HCEC 1CT (cell line): ENCODE results near the gene AHSA1.
A peak's percentile ranks its signal among the peaks of the same experiment; 100 is the strongest.
"Not testable (repeated sequence)": the region's sequence is repeated elsewhere in the genome, so short reads cannot be mapped to it uniquely, and the experiment has no call there.

ENCODE experiments used
- DNase-seq: peaks from one replicate; pipeline ENCODE4 v3.0.0-alpha.2; 2017

The AHSA1 gene

GRCh38 chr14:77457522-77458248, at the start of gene AHSA1, which contains the start of gene VIPAS39:
Gene AHSA1 (plus strand): TSS chr14:77458093. CDS start chr14:77458190, 97 bp downstream.
Gene VIPAS39 (minus strand): TSS chr14:77457601. CDS start chr14:77454102, 3,499 bp downstream.
- DNase-seq: peak; percentile 99

GRCh38 chr14:77409131-77409533, 48.8 kb upstream of the AHSA1 start:
- no peak for DNase-seq

- DNase-seq: not testable (repeated sequence)
These were observed 42.4 kb upstream of the AHSA1 start for GRCh38 chr14:77415403-77416030.

DNA sequence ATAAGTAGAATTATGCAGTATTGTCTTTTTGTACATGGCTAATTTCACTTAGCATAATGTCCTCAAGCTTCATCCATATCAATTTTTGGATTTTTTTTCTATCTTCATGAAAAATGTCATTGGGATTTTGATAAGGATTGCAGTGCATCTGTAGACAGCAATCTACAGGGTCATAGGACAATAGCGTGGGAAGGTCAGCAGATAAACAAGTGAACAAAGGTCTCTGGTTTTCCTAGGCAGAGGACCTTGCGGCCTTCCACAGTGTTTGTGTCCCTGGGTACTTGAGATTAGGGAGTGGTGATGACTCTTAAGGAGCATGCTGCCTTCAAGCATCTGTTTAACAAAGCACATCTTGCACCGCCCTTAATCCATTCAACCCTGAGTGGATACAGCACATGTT, 41.8 kb upstream of the AHSA1 start:
- not testable (repeated sequence) for DNase-seq

DNA sequence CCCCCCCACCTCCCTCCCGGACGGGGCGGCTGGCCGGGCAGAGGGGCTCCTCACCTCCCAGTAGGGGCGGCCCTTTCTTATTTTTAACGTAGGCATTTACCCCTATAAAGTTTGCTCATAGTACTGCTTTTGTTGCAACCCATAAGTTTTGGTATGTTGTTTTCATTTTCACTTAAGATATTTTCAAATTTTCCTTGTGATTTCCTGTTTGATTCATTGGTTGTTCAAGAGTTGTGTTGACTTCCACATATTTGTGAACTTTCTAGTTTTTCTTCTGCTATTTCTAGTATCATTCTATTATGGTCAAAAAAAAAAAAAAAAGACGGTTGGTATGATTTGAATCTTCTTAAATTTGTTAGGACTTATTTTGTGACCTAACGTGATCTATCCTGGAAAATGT, 41.1 kb upstream of the AHSA1 start:
- no peak for DNase-seq

DNA sequence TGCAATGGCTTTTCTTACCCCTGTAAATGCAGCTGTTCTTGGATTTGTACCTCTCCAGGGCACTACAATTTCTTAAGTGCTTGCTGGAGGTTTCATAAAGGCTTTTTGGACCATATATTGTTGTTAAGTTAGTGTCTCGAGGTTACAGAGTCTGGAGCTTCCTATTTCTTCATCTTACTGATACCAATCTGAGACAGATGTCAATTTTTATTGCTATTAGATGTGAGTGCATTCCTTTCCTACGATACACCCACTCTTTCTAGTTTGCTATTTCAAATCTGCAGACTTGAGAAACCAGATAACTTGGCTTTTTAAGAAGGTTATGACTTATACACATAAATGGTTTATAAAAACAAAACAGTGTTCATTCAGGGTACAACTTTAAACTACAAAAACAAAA, 36.7 kb upstream of the AHSA1 start:
- DNase-seq: peak; percentile 51

DNA sequence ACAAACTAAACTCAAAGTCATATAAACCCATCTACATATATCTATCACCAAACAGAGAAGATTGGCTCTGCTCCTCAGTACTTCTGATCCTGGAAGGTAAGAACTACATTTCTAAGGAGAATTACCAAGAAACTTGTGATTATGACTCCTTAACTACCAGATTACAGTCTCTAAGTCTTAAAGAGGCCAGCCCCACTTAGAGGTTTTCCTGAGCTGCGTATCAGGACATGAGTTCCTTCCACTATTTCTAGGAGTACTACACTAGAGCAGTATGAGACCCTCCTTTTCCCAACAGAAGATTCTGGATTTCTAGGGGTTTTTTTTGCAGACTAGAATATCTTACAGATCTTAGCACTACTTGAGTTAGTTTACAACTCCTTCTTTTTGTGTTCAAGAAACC, 34.5 kb upstream of the AHSA1 start, which contains the start of gene NOXRED1:
Gene NOXRED1, minus strand, starts transcription at position 101 of the 400 bp plus-strand sequence. CDS start 634 bp downstream, outside the sequence.
- DNase-seq: no peak

DNA sequence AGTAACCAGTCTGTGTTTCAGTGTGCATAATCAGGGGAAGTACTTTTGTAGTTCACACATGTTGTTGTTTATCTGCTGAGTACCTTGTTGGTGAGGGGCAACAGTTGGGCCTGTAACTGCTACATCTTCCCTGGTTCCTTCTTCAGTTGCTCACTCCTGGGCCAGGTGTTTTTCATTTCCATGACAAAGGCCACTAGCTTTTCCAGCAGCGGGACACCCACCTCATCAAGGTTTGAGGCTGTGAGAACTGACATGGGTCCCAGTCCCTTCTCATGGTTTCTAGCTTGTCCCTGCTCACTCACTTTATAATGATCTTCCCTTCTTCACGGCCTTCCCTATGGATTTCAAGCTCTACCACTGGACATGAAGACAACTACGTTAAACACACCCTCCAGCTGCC, 33.0 kb upstream of the AHSA1 start:
- DNase-seq: no peak

GRCh38 chr14:77426396-77426795, 31.5 kb upstream of the AHSA1 start:
- no peak for DNase-seq

- DNase-seq: peak; percentile 13
These were observed 21.9 kb upstream of the AHSA1 start for GRCh38 chr14:77436042-77436441.

- no peak for DNase-seq
These were observed 19.3 kb upstream of the AHSA1 start for GRCh38 chr14:77438596-77438995.

DNA sequence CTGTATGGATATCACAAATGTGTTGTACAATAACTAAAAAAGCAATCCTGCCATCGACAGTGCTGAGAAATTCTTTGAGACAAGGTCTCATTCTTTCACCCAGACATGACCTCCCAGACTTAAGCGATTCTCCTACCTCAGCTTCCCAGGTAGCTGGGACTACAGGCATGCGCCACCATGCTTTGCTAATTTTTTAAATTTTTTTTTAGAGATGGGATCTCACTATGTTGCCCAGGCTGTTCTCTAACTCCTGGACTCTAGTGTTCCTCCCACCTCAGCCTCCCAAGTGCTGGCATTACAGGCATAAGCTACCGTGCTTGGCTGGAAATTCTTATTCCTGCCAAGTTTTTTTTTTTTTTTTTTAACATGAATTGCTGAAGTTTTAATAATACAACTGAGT, 18.0 kb upstream of the AHSA1 start:
- DNase-seq: no peak

GRCh38 chr14:77442196-77442595, 15.7 kb upstream of the AHSA1 start:
- no peak for DNase-seq

DNA sequence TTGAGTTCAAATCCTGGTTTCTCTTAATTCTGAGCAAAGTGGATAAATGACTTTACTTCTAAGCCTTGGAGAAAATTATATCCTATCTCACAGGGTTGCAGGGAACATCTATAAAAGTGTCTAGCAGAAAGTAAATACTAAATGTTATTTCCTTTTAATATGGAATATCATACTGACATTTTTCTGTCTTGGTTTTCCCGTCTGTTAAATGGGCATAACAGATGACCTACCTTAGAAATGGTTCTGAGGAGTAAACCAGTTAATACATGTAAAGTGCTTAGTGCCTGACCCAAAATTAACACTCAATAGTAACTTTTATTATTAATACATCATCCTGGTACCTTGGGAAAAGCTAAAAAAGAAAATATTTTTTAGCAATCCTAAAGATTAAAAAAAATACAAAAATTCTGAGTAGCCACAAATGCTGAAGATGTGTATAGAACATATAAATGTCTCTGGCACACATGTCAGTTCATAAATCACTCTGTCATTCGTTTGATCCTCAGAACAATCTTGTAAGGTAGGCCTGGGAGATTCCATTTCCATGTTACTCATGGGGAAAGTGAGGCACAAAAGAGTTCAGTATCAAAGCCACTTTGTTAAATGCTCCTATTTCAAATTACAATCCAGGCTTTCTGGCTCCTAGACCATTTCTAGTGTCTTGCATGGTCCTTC, 1.8 kb upstream of the AHSA1 start:
- no peak for DNase-seq

GRCh38 chr14:77457115-77457521, 775 bp upstream of the AHSA1 start:
- peak; percentile 15 for DNase-seq

DNA sequence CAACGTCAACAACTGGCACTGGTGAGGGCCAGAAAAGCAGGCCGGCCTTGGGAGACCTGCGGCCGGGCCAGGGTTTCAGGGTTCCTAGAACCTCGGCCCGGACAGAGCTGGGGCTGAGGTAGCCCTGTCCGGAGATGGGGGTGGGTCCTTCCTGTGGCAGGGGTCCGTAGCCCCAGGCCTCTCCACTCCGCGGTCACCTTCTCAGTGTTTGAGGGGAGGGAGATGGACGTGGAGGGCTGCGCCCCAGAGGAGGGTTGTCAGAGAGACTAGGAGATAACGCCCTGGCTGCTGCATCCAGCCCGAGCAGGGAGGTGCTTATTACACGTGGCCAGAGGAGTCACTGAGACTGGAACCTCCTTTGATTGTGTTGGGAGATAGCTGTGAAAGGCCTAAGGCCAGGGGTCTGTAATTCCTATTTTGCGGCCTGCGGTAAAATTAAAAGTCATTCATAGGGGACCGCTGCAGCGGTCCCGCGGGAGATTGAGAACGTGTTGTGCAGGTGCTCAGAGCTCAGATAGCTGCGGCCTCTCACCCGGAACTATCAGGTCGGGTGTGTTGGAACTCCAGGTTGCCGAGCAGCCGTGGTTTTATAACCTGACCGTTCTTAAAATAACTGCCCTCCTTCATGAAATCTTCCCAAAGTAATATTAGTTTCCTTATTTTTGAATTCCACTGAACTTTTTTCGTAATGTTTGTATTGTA, 507 bp downstream of the AHSA1 start:
- DNase-seq: peak; percentile 26

DNA sequence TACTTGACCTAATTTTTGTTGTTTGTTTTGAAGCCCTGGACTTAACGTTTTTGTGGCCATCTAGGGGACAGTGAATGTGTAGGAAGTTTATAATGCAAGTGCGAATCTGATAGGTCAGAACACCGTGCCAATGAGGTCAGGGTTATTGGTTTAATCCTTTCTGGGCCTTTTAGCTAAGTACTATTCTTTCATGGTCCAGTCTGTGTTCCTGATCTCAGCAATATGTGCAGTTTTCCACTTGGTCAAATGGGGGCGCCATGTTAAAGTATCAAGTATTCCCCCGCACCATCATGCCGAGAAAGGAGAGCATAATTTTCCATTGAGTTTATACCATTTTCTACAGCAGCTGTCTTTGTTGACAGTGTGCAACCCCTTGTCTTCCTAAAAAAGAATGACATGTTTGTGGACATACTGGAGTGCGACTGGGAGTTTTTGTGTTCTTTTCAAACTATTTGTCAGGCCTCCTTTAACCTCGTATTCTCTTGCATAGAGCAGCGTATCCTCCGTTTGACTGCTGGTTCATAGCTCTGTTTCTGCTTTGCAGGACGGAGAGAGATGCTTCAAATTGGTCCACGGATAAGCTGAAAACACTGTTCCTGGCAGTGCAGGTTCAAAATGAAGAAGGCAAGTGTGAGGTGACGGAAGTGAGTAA, 1.3 kb downstream of the AHSA1 start:
- peak; percentile 63 for DNase-seq

DNA sequence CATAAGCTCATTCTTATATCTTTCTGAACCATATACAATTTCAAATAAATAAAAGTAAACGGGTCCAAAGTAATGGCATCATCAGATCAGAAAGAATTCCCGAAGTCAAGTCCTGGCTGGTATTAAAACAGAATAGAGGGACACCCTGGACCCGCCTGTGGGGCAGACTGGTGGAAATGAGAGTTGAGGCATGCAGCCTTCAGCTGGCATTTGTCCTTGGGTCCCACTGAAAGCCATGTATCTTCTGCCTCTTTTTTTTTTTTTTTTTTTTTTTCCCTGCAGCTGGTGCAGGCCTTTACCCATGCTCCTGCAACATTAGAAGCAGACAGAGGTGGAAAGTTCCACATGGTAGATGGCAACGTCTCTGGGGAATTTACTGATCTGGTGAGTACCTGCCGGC, 9.9 kb downstream of the AHSA1 start:
- no peak for DNase-seq

- DNase-seq: no peak
These were observed 11.2 kb downstream of the AHSA1 start for GRCh38 chr14:77469067-77469505.

DNA sequence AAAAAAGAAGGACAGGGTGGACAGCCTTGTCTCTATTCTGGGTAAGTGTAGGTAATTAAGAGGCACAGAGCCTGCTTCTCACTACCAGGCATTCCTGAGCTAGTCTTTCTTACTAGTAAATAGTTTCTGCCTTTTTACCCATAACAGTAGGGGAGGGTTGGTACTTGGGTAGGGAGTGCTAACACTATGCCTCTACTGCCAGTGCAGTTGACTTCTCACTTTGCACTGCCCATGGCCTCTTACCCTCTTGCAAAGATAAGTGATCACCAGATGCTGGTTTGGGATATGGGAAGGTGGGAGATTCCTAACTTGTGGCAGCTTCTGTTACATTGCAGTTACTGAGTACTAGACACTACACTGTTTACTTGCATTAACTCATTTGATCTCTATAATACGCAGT, 11.6 kb downstream of the AHSA1 start:
- no peak for DNase-seq

DNA sequence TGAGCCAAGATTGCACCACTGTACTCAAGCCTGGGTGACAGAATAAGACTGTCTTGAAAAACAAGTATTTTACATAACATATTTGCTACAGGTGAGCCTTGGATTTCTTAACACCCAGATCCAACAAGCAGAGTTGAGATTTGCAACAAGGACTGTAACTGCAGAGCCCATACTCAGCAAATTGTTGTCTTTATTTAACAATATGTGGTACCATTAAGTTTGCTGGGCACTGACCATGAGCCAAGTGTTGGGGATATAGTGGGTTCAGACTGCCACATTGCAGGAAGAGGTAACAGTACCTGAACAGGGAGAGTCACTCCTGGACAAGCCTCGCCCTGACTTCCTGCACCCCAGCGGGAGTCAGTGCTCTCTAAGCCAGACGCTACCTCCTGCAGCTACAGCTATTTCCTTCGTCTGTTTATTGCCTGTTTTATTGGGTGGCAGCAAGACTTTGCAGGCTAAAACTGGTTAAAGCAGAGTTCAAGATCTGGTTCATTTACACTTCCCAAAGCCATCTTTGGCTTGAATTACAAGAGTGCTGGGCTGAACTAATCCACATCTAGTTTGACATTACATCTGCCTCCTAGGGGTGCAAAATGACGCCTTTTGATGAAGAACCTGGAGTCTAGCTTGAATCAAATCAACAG, 12.5 kb downstream of the AHSA1 start:
- DNase-seq: no peak

DNA sequence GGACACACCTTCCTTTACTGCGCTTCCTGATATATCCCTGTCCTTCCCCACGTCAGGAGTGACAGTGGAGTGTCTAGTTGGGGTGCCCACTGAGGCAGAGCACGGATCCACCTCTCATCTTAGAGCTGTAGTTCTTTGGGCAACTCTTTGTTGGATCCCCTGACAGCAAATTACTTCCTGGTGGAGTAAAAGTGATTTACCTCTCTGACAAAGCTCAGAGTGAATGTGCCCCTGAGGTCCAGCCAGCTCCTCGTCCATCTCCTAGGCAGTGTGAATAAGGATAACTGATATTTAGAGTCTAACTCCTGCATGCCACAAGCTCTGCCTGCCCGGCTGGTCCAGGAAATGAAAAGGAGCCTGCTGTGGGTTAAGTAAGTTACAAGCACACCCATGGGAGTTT, 16.0 kb downstream of the AHSA1 start:
- DNase-seq: no peak
